GM19397 (cell line): Measurements from ENCODE around the gene ST6GALNAC5.

Experiments used
- ATAC-seq: cut with Tn5 transposase; IDR thresholded peaks from one replicate; pipeline ENCODE4 v1.9.1; 2021; ENCODE audit warnings: mild to moderate bottlenecking, moderate library complexity; ENCODE audit not compliant: unreplicated experiment

ST6GALNAC5 gene

DNA sequence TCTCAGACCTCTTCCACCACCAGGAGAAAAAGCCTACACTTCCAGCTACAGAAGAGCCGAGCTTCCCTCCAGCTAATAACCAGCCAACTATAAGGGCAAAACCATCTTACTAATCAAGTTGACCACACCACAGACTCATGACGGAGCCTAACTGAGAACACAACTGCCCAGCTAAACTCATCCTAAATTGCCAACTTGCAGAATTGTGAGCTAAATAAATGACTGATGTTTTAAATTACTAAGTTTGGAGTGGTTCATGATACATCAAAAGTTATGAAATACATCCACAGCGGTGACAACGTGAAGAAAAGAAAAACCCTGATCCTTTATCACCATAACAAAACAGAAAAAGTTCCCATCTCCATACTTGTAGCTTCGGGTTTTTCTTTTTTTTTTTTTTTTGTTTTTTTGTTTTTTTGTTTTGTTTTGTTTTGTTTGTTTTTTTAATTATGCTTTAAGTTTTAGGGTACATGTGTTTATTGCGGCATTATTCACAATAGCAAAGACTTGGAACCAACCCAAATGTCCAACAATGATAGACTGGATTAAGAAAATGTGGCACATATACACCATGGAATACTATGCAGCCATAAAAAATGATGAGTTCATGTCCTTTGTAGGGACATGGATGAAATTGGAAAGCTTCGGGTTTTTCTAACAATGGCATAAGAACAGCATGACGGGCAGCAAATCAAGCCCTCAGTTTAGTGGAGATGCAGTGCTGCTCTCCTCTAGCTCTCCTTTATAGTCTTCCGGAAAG, 229.4 kb downstream of the ST6GALNAC5 start:
- ATAC-seq: no peak

DNA sequence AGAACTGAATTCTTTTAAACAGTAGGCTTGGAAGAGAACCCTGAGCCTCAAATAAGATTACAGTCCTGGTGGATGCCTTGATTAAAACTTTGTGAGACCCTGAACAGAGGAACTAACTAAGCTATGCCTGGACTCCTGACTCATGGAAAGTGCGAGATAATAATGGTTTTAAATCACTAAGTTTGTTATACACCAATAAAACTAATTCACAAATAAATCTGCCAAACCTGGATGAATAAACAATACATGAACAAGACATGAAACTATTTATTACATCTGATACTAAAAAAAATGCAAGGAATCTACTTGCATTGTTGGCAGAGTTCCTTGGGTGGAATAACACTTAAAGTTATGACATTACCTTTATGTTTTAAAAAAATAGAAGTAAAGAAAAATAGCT, 233.6 kb downstream of the ST6GALNAC5 start:
- no peak for ATAC-seq

DNA sequence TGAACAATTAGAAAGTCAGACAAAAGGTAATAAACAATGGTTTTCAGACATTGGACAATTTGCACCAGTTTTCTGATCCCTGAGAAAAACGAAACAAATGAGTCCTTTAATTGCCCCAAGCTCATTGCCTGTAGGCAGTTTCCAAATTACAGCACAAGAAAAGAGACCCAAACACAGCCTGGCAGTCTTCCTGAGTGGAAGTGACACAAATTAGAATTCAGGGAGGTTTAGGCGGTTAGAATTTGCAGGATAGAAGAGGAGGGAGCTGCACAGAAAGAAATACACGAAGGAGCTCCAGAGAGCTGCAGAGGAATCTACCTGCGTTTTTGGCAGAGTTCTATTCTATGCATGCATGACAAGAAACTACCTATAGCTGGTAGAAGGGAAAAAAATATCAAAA, 236.2 kb downstream of the ST6GALNAC5 start:
- ATAC-seq: no peak

GRCh38 chr1:77104672-77105071, 237.4 kb downstream of the ST6GALNAC5 start:
- no peak for ATAC-seq
